Osteocyte (in vitro differentiated cells): Measurements from ENCODE around the gene FBN3. TPM values are rescaled to one million over a fixed set of nuclear protein-coding genes. Genes with fewer than 3 reads are reported as not detected.

Source experiments
- DNase-seq: peaks from one replicate; pipeline ENCODE4 v3.0.0; 2021; ENCODE audit warnings: mixed read lengths; ENCODE audit not compliant: unreplicated experiment; ENCODE audit errors: extremely low spot score
- H3K27ac Mint-ChIP-seq: one replicate; pipeline ENCODE4 v1.8.0; 2021; ENCODE audit warnings: mild to moderate bottlenecking, mixed read lengths; ENCODE audit not compliant: unreplicated experiment
- H3K27me3 Mint-ChIP-seq: one replicate; pipeline ENCODE4 v1.8.0; 2021; ENCODE audit warnings: mixed read lengths; ENCODE audit not compliant: unreplicated experiment
- H3K36me3 Mint-ChIP-seq: one replicate; pipeline ENCODE4 v1.8.0; 2021; ENCODE audit warnings: mixed read lengths; ENCODE audit not compliant: unreplicated experiment
- H3K4me1 Mint-ChIP-seq: one replicate; pipeline ENCODE4 v1.8.0; 2021; ENCODE audit warnings: mixed read lengths; ENCODE audit not compliant: unreplicated experiment
- H3K4me3 Mint-ChIP-seq: one replicate; pipeline ENCODE4 v1.8.0; 2021; ENCODE audit warnings: mild to moderate bottlenecking, moderate library complexity, mixed read lengths; ENCODE audit not compliant: unreplicated experiment
- H3K9me3 Mint-ChIP-seq: one replicate; pipeline ENCODE4 v1.8.0; 2021; ENCODE audit warnings: mixed read lengths; ENCODE audit not compliant: unreplicated experiment
- CTCF ChIP-seq: fragments of 200-600 bp; sonication (generic); IDR thresholded peaks from 2 replicates; pipeline ENCODE4 v1.5.0; 2021; ENCODE audit warnings: antibody characterized with exemption, mild to moderate bottlenecking, moderate library complexity
- total RNA-seq: library from RNA; stranded (reverse); gene quantifications from 2 replicates; pipeline ENCODE4 v1.2.1, GENCODE V29; 2021

FBN3 gene
- total RNA-seq, 1 donor from 2014 or later = 0.19 TPM

- H3K27ac Mint-ChIP-seq = no peak overlapping the region
- no peaks in the 10 kb centered on the region for H3K36me3 Mint-ChIP-seq
- no peak for TF ChIP-seq CTCF
- no peak overlapping the region for H3K4me3 Mint-ChIP-seq
- no peaks in the 10 kb centered on the region for H3K9me3 Mint-ChIP-seq
- DNase-seq = no peak
- peaks cover 13% of the 10 kb centered on the region for H3K4me1 Mint-ChIP-seq
- H3K27me3 Mint-ChIP-seq = no peaks in the 10 kb centered on the region
Observed at GRCh38 chr19:8023371-8023770, 126.0 kb downstream of the FBN3 start.

GRCh38 chr19:8022275-8022674 lies 127.1 kb downstream of the FBN3 start:
- H3K27me3 Mint-ChIP-seq = no peaks in the 10 kb centered on the region
- DNase-seq = no peak

GRCh38 chr19:8021374-8021773 lies 128.0 kb downstream of the FBN3 start:
- DNase-seq = no peak
- TF ChIP-seq CTCF = no peak
- no peaks in the 10 kb centered on the region for H3K27me3 Mint-ChIP-seq
- H3K4me1 Mint-ChIP-seq = peaks cover 12% of the 10 kb centered on the region
- no peak overlapping the region for H3K4me3 Mint-ChIP-seq
- H3K9me3 Mint-ChIP-seq = no peaks in the 10 kb centered on the region
- no peak overlapping the region for H3K27ac Mint-ChIP-seq
- H3K36me3 Mint-ChIP-seq = peaks cover 4% of the 10 kb centered on the region

More at GRCh38 chr19:8022275-8022674, 127.1 kb downstream of the FBN3 start:
- H3K9me3 Mint-ChIP-seq = no peaks in the 10 kb centered on the region
- no peak overlapping the region for H3K4me3 Mint-ChIP-seq
- TF ChIP-seq CTCF = no peak
- H3K36me3 Mint-ChIP-seq = peaks cover 4% of the 10 kb centered on the region
- H3K27ac Mint-ChIP-seq = no peak overlapping the region
- H3K4me1 Mint-ChIP-seq = peaks cover 12% of the 10 kb centered on the region

GRCh38 chr19:8020681-8021080 lies 128.7 kb downstream of the FBN3 start:
- Mint-ChIP-seq H3K27ac (peak overlapping the region; percentile 13), H3K36me3 (peaks cover 4% of the 10 kb centered on the region), H3K9me3 (no peaks in the 10 kb centered on the region), H3K4me3 (no peak overlapping the region), H3K4me1 (peaks cover 12% of the 10 kb centered on the region), H3K27me3 (no peaks in the 10 kb centered on the region)
- no peak for DNase-seq
- TF ChIP-seq CTCF = no peak

GRCh38 chr19:8017808-8018207 lies 131.6 kb downstream of the FBN3 start:
- H3K4me3 Mint-ChIP-seq = no peak overlapping the region
- no peak overlapping the region for H3K27ac Mint-ChIP-seq
- peaks cover 6% of the 10 kb centered on the region for H3K4me1 Mint-ChIP-seq
- H3K9me3 Mint-ChIP-seq = no peaks in the 10 kb centered on the region
- H3K36me3 Mint-ChIP-seq = peaks cover 4% of the 10 kb centered on the region
- no peak for DNase-seq
- TF ChIP-seq CTCF = no peak
- H3K27me3 Mint-ChIP-seq = no peaks in the 10 kb centered on the region

Other genes with a start within 250 kb of the FBN3 start
- 34.4 and 42.1 TPM in 2 replicates for gene MAP2K7, start 245.7 kb downstream of the FBN3 start, total RNA-seq
- gene TGFBR3L, start 234.8 kb downstream of the FBN3 start, total RNA-seq = 2.3 and 2.6 TPM in 2 replicates
- 19.6 and 21.9 TPM in 2 replicates for gene SNAPC2, start 229.3 kb downstream of the FBN3 start, total RNA-seq
- gene CTXN1, start 223.5 kb downstream of the FBN3 start, total RNA-seq = 28.7 and 28.8 TPM in 2 replicates
- gene TIMM44, start 205.9 kb downstream of the FBN3 start, total RNA-seq = 69.4 and 73.4 TPM in 2 replicates
- gene ELAVL1, start 144.0 kb downstream of the FBN3 start, total RNA-seq = 89.6 and 98.5 TPM in 2 replicates
- gene CCL25, start 96.8 kb downstream of the FBN3 start, total RNA-seq = not detected in 2 replicates
- gene CERS4, start 59.8 kb upstream of the FBN3 start, total RNA-seq = 16.4 and 16.7 TPM in 2 replicates
- gene CD320, start 158.8 kb upstream of the FBN3 start, total RNA-seq = 41.9 and 44.5 TPM in 2 replicates
- gene NDUFA7, start 171.8 kb upstream of the FBN3 start, total RNA-seq = 29.8 and 35.4 TPM in 2 replicates
- gene RPS28, start 171.9 kb upstream of the FBN3 start, total RNA-seq = 1,524 and 1,597 TPM in 2 replicates
- gene KANK3, start 193.7 kb upstream of the FBN3 start, total RNA-seq = 0.30 TPM in 1 of 2 replicates, not detected in the other
- 6.5 and 8.6 TPM in 2 replicates for gene ANGPTL4, start 214.6 kb upstream of the FBN3 start, total RNA-seq
- gene RAB11B, start 240.8 kb upstream of the FBN3 start, total RNA-seq = 126 and 130 TPM in 2 replicates